WTC11 (cell line): ENCODE data around the gene MYO19. TPM values are rescaled to one million over a fixed set of nuclear protein-coding genes. Genes with fewer than 3 reads are reported as not detected.

Source experiments
- ATAC-seq: fragments of 200-7000 bp; cut with Tn5 transposase; 2 replicates; pipeline ENCODE4 v1.10.0; 2021; ENCODE audit warnings: mild to moderate bottlenecking, moderate library complexity
- CTCF ChIA-PET: fragments of 300-600 bp; sonication (Branson Sonifier 250); formaldehyde crosslinking; loops from one replicate; lab custom pipeline; 2021; ENCODE audit warnings: antibody characterized with exemption; lab: Charles Lee
- POLR2A ChIA-PET: fragments of 350-600 bp; sonication (Branson Sonifier 250); formaldehyde crosslinking; loops from one replicate; lab custom pipeline; 2021; ENCODE audit warnings: antibody characterized with exemption; lab: Charles Lee
- DNase-seq: peaks from one replicate; pipeline ENCODE4 v3.0.0; 2021; ENCODE audit warnings: low spot score
- H3K27ac Mint-ChIP-seq: 2 replicates; pipeline ENCODE4 v1.8.0; 2021; ENCODE audit warnings: mixed read lengths
- H3K27me3 Mint-ChIP-seq: 2 replicates; pipeline ENCODE4 v1.8.0; 2021; ENCODE audit warnings: low read depth, mild to moderate bottlenecking, moderate library complexity, mixed read lengths
- H3K36me3 Mint-ChIP-seq: 2 replicates; pipeline ENCODE4 v1.8.0; 2021; ENCODE audit warnings: mixed read lengths
- H3K4me1 Mint-ChIP-seq: 2 replicates; pipeline ENCODE4 v1.8.0; 2022; ENCODE audit warnings: mixed read lengths
- H3K4me3 Mint-ChIP-seq: 2 replicates; pipeline ENCODE4 v1.8.0; 2021; ENCODE audit warnings: mild to moderate bottlenecking, moderate library complexity, mixed read lengths
- H3K9me3 Mint-ChIP-seq: 2 replicates; pipeline ENCODE4 v1.8.0; 2021; ENCODE audit warnings: mixed read lengths
- ARID4B ChIP-seq: sonication (generic); formaldehyde crosslinking; IDR thresholded peaks from 2 replicates; pipeline ENCODE4 v1.8.0; 2023; ENCODE audit warnings: missing genetic modification reagents, mild to moderate bottlenecking, borderline replicate concordance
- ETV6 ChIP-seq: sonication (generic); formaldehyde crosslinking; IDR thresholded peaks from 2 replicates; pipeline ENCODE4 v1.8.1; 2022; ENCODE audit warnings: mild to moderate bottlenecking, missing genetic modification reagents
- GRHL2 ChIP-seq: fragments of 250-450 bp; sonication (Bioruptor Pico); IDR thresholded peaks from 2 replicates; pipeline ENCODE4 v1.8.0; 2022; ENCODE audit warnings: mild to moderate bottlenecking, moderate library complexity; ENCODE audit not compliant: insufficient replicate concordance, severe bottlenecking
- HMGA2 ChIP-seq: fragments of 250-450 bp; sonication (Bioruptor Pico); IDR thresholded peaks from 2 replicates; pipeline ENCODE4 v1.4.0; 2021; ENCODE audit warnings: mild to moderate bottlenecking, moderate library complexity
- NR2C2 ChIP-seq: sonication (generic); formaldehyde crosslinking; IDR thresholded peaks from 2 replicates; pipeline ENCODE4 v1.8.0; 2022; ENCODE audit warnings: mild to moderate bottlenecking, missing genetic modification reagents
- OVOL2 ChIP-seq: fragments of 250-450 bp; sonication (Bioruptor Pico); IDR thresholded peaks from 2 replicates; pipeline ENCODE4 v1.9.0; 2021; ENCODE audit warnings: mild to moderate bottlenecking, borderline replicate concordance
- ZNF425 ChIP-seq: fragments of 250-450 bp; sonication (Bioruptor Pico); conservative IDR thresholded peaks from 2 replicates; pipeline ENCODE4 v1.9.0; 2021; ENCODE audit warnings: mild to moderate bottlenecking
- total RNA-seq: library from RNA; stranded (reverse); gene quantifications from 3 replicates; pipeline ENCODE4 v1.2.3, GENCODE V29; 2021
- TF ChIP-seq, protein P1 (sequence below): fragments of 250-450 bp; sonication (Bioruptor Pico); IDR thresholded peaks from 2 replicates; pipeline ENCODE4 v1.9.0; 2021; ENCODE audit warnings: moderate library complexity, mild to moderate bottlenecking, inconsistent platforms, borderline replicate concordance
- TF ChIP-seq, protein P2 (sequence below): fragments of 250-450 bp; sonication (Bioruptor Pico); IDR thresholded peaks from 2 replicates; pipeline ENCODE4 v1.9.0; 2021; ENCODE audit warnings: mild to moderate bottlenecking
- TF ChIP-seq, protein P3 (sequence below): sonication (generic); formaldehyde crosslinking; conservative IDR thresholded peaks from 2 replicates; pipeline ENCODE4 v1.8.1; 2023; ENCODE audit warnings: mild to moderate bottlenecking, low read depth, missing genetic modification reagents, moderate library complexity
- TF ChIP-seq, protein P4 (sequence below): fragments of 250-450 bp; sonication (Bioruptor Pico); IDR thresholded peaks from 2 replicates; pipeline ENCODE4 v2.1.2; 2022; ENCODE audit warnings: mild to moderate bottlenecking, moderate library complexity
- TF ChIP-seq, protein P5 (sequence below): fragments of 200-600 bp; IDR thresholded peaks from 2 replicates; pipeline ENCODE4 v1.8.0; 2022; ENCODE audit warnings: antibody characterized with exemption

MYO19 gene
- total RNA-seq, 1 experiment from 2014 or later: 146 TPM

- TF ChIP-seq, protein P1, sequence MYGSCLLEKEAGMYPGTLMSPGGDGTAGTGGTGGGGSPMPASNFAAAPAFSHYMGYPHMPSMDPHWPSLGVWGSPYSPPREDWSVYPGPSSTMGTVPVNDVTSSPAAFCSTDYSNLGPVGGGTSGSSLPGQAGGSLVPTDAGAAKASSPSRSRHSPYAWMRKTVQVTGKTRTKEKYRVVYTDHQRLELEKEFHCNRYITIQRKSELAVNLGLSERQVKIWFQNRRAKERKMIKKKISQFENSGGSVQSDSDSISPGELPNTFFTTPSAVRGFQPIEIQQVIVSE (CRISPR knock-in tag): no peak
Observed at GRCh38 chr17:36506249-36506826, 28.3 kb downstream of the MYO19 start (continued).

DNA sequence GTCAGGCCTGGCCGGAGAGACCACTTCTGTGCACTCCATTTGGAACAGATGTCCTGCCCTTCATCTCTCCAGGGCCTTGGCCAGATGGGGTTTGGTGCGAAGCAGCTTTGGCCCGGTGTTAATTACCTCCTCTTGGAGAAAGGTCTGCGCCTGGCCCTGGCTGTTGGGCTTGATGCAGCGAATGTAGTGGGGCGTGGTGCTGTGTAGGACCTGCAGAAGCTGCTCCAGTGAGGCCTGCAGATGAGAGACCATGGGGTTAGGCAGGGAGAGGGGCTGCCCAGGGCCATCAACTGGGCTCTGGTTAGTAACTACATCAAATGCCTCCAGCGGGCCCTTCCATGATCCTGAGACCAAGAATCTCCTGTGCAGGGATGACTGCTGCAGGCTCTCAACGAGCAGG is 29.5 kb downstream of the MYO19 start:
- CTCF ChIA-PET: no interaction called here
- no peak for DNase-seq
- Mint-ChIP-seq H3K27me3 (no peaks in the 10 kb centered on the region), H3K4me1 (no peaks in the 10 kb centered on the region), H3K27ac (no peak overlapping the region), H3K9me3 (no peaks in the 10 kb centered on the region), H3K36me3 (peaks cover 79% of the 10 kb centered on the region), H3K4me3 (no peak overlapping the region)
- ATAC-seq: no peak
- POLR2A ChIA-PET: no interaction called here
- TF ChIP-seq ARID4B (CRISPR knock-in tag) (no peak), NR2C2 (no peak), HMGA2 (CRISPR knock-in tag) (no peak), GRHL2 (no peak), ETV6 (CRISPR knock-in tag) (no peak), ZNF425 (CRISPR knock-in tag) (no peak), OVOL2 (CRISPR knock-in tag) (no peak)
- TF ChIP-seq, protein P2, sequence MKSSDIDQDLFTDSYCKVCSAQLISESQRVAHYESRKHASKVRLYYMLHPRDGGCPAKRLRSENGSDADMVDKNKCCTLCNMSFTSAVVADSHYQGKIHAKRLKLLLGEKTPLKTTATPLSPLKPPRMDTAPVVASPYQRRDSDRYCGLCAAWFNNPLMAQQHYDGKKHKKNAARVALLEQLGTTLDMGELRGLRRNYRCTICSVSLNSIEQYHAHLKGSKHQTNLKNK (CRISPR knock-in tag): no peak
- TF ChIP-seq, protein P3, sequence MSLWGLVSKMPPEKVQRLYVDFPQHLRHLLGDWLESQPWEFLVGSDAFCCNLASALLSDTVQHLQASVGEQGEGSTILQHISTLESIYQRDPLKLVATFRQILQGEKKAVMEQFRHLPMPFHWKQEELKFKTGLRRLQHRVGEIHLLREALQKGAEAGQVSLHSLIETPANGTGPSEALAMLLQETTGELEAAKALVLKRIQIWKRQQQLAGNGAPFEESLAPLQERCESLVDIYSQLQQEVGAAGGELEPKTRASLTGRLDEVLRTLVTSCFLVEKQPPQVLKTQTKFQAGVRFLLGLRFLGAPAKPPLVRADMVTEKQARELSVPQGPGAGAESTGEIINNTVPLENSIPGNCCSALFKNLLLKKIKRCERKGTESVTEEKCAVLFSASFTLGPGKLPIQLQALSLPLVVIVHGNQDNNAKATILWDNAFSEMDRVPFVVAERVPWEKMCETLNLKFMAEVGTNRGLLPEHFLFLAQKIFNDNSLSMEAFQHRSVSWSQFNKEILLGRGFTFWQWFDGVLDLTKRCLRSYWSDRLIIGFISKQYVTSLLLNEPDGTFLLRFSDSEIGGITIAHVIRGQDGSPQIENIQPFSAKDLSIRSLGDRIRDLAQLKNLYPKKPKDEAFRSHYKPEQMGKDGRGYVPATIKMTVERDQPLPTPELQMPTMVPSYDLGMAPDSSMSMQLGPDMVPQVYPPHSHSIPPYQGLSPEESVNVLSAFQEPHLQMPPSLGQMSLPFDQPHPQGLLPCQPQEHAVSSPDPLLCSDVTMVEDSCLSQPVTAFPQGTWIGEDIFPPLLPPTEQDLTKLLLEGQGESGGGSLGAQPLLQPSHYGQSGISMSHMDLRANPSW: no peak
- TF ChIP-seq, protein P4, sequence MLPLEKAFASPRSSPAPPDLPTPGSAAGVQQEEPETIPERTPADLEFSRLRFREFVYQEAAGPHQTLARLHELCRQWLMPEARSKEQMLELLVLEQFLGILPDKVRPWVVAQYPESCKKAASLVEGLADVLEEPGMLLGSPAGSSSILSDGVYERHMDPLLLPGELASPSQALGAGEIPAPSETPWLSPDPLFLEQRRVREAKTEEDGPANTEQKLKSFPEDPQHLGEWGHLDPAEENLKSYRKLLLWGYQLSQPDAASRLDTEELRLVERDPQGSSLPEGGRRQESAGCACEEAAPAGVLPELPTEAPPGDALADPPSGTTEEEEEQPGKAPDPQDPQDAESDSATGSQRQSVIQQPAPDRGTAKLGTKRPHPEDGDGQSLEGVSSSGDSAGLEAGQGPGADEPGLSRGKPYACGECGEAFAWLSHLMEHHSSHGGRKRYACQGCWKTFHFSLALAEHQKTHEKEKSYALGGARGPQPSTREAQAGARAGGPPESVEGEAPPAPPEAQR (CRISPR knock-in tag): no peak
- TF ChIP-seq, protein P5, sequence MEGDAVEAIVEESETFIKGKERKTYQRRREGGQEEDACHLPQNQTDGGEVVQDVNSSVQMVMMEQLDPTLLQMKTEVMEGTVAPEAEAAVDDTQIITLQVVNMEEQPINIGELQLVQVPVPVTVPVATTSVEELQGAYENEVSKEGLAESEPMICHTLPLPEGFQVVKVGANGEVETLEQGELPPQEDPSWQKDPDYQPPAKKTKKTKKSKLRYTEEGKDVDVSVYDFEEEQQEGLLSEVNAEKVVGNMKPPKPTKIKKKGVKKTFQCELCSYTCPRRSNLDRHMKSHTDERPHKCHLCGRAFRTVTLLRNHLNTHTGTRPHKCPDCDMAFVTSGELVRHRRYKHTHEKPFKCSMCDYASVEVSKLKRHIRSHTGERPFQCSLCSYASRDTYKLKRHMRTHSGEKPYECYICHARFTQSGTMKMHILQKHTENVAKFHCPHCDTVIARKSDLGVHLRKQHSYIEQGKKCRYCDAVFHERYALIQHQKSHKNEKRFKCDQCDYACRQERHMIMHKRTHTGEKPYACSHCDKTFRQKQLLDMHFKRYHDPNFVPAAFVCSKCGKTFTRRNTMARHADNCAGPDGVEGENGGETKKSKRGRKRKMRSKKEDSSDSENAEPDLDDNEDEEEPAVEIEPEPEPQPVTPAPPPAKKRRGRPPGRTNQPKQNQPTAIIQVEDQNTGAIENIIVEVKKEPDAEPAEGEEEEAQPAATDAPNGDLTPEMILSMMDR: no peak
